HG03439 (cell line): ENCODE results near the gene PROSER3.
"Not testable (repeated sequence)": the region's sequence is repeated elsewhere in the genome, so short reads cannot be mapped to it uniquely, and the experiment has no call there.

Experiments used
- ATAC-seq: cut with Tn5 transposase; IDR thresholded peaks from one replicate; pipeline ENCODE4 v1.9.1; 2021; ENCODE audit warnings: mild to moderate bottlenecking, moderate library complexity; ENCODE audit not compliant: unreplicated experiment

PROSER3 gene

GRCh38 chr19:35789978-35790944 is 32.3 kb downstream of the PROSER3 start:
- no peak for ATAC-seq

- no peak for ATAC-seq
These were observed 33.2 kb downstream of the PROSER3 start for GRCh38 chr19:35790981-35791813.

- no peak for ATAC-seq
These were observed 33.9 kb downstream of the PROSER3 start for GRCh38 chr19:35791814-35792279.

- no peak for ATAC-seq
These were observed 34.3 kb downstream of the PROSER3 start for GRCh38 chr19:35792312-35792711.

- ATAC-seq = no peak
These were observed 34.9 kb downstream of the PROSER3 start for GRCh38 chr19:35792888-35793287.

- no peak for ATAC-seq
These were observed 35.6 kb downstream of the PROSER3 start for GRCh38 chr19:35793381-35794165.

GRCh38 chr19:35795564-35795963 is 37.6 kb downstream of the PROSER3 start:
- ATAC-seq = not testable (repeated sequence)

- no peak for ATAC-seq
These were observed 38.9 kb downstream of the PROSER3 start for GRCh38 chr19:35796645-35797542.

- no peak for ATAC-seq
These were observed 39.7 kb downstream of the PROSER3 start for GRCh38 chr19:35797663-35798062.

- ATAC-seq = no peak
These were observed 43.9 kb downstream of the PROSER3 start for GRCh38 chr19:35801828-35802227.

- no peak for ATAC-seq
These were observed 47.6 kb downstream of the PROSER3 start for GRCh38 chr19:35805526-35806102.

- ATAC-seq = no peak
These were observed 48.6 kb downstream of the PROSER3 start for GRCh38 chr19:35806597-35806996.

GRCh38 chr19:35807633-35808032 is 49.7 kb downstream of the PROSER3 start:
- ATAC-seq = no peak

GRCh38 chr19:35811317-35812219 is 53.6 kb downstream of the PROSER3 start:
- no peak for ATAC-seq

GRCh38 chr19:35812220-35813042 is 54.5 kb downstream of the PROSER3 start, which contains the start of gene PRODH2:
PRODH2 (minus strand) TSS chr19:35812845; CDS start chr19:35812805, 40 bp downstream.
- no peak for ATAC-seq

GRCh38 chr19:35813043-35813890 is 55.3 kb downstream of the PROSER3 start:
- ATAC-seq = no peak
